Mucosa of descending colon (tissue), 3 donors: ENCODE measurements around the gene HESX1. TPM values are rescaled to one million over a fixed set of nuclear protein-coding genes. Genes with fewer than 3 reads are reported as not detected.

Experiments
- ATAC-seq: fragments of 200-7000 bp; cut with Tn5 transposase; one replicate; pipeline ENCODE4 v1.9.1; 2020; ENCODE audit warnings: mild to moderate bottlenecking, moderate library complexity
- DNase-seq, 3 donors: peaks; one replicate each; pipeline ENCODE4 v3.0.0-alpha.2; 2020
- H3K36me3 ChIP-seq: fragments of 200-600 bp; one replicate; pipeline ENCODE4 v1.8.0; 2021; ENCODE audit warnings: low read depth, mild to moderate bottlenecking
- H3K4me1 ChIP-seq: fragments of 200-600 bp; one replicate; pipeline ENCODE4 v1.8.0; 2021; ENCODE audit warnings: low read depth, mild to moderate bottlenecking
- H3K4me3 ChIP-seq: fragments of 200-600 bp; one replicate; pipeline ENCODE4 v1.8.0; 2021; ENCODE audit warnings: mild to moderate bottlenecking
- H3K9me3 ChIP-seq: fragments of 200-600 bp; one replicate; pipeline ENCODE4 v1.8.0; 2021; ENCODE audit warnings: mild to moderate bottlenecking
- CTCF ChIP-seq: fragments of 200-600 bp; IDR thresholded peaks from one replicate; pipeline ENCODE4 v1.8.0; 2022; ENCODE audit warnings: antibody characterized with exemption, mild to moderate bottlenecking
- intact Hi-C, 2 donors: fragments of 100-400 bp; cut with DNase I in 1 of 2; cut with micrococcal nuclease in 1 of 2; formaldehyde crosslinking; loops; one replicate each; pipeline versions ENCODE4 v1.11.0 to v1.11.1; 2022; cut with DNase I, micrococcal nuclease
- long read RNA-seq, 2 donors: library from polyadenylated mRNA; unstranded; transcript quantifications; one replicate each; pipeline ENCODE4 v2.0.0, GENCODE V29; 2019 to 2021
- total RNA-seq, 3 donors: library from RNA; stranded (reverse); fragmentation: NEBNext Ultra II Directional in 2 of 3; extraction: Animal tissue kit (Norgen Biotek cat#: 25700) in 2 of 3; gene quantifications; one replicate each; pipeline versions ENCODE4 v1.2.1 to v1.2.4, GENCODE V29; 2021 to 2023
- donor health status: DM: no; HTN: no; CAD: no; lungs with moderate emphysema.
- donor health status: DM: no; HTN: no; CAD: no.
- donor health status: DM: no; HTN: yes; CAD: no.

Gene HESX1
- total RNA-seq, result under 1 TPM in 1 of 3 donors, not detected in 2; 0.58 TPM
- long read RNA-seq, donor 1, partial matches to known transcripts, result 0 of 1 reads
- long read RNA-seq, donor 1, other reads (novel, unspliced or antisense), result 1 of 1 reads
- long read RNA-seq, donor 2, result 0 reads

DNA sequence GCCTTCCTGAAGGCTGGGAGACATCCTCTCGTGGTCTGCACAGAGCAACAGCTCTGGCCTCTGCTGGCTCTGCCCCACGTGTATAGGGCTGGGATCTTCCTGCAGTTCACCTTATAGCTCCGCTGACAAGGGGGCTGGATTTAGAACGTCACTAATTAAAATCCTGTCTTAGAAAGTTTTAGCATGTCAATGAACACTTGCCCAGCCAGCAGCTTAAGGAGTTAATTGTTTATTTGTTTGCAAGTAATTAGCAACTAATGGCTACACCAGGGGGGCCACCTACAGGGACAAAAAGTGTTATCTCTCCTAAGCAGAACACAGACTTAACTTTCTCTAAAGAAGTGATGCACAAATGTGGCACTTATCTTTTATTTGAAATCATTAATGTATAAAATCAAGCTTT is at the start of gene HESX1:
Gene HESX1, minus strand, starts transcription at position 84 of the 403 bp plus-strand sequence. Its CDS starts 60 bp downstream, at position 24.
- no peak for TF ChIP-seq CTCF
- no peak for ATAC-seq

GRCh38 chr3:57244946-57245345 is 45.2 kb upstream of the HESX1 start:
- no peaks in the 10 kb centered on the region for H3K36me3 ChIP-seq
- ATAC-seq, result no peak
- no peak for TF ChIP-seq CTCF
- H3K4me1 ChIP-seq, result no peaks in the 10 kb centered on the region
- intact Hi-C loops, result no loop called here
- no peaks in the 10 kb centered on the region for H3K9me3 ChIP-seq
- H3K4me3 ChIP-seq, result no peak overlapping the region
- DNase-seq, result no peak

More for the DNA sequence above, at the start of gene HESX1:
- Histone ChIP-seq H3K9me3 (no peaks in the 10 kb centered on the region), H3K4me1 (no peaks in the 10 kb centered on the region), H3K36me3 (no peaks in the 10 kb centered on the region), H3K4me3 (no peak within 1 kb of the TSS)
- no peak for DNase-seq
- intact Hi-C loops, result no loop called here

DNA sequence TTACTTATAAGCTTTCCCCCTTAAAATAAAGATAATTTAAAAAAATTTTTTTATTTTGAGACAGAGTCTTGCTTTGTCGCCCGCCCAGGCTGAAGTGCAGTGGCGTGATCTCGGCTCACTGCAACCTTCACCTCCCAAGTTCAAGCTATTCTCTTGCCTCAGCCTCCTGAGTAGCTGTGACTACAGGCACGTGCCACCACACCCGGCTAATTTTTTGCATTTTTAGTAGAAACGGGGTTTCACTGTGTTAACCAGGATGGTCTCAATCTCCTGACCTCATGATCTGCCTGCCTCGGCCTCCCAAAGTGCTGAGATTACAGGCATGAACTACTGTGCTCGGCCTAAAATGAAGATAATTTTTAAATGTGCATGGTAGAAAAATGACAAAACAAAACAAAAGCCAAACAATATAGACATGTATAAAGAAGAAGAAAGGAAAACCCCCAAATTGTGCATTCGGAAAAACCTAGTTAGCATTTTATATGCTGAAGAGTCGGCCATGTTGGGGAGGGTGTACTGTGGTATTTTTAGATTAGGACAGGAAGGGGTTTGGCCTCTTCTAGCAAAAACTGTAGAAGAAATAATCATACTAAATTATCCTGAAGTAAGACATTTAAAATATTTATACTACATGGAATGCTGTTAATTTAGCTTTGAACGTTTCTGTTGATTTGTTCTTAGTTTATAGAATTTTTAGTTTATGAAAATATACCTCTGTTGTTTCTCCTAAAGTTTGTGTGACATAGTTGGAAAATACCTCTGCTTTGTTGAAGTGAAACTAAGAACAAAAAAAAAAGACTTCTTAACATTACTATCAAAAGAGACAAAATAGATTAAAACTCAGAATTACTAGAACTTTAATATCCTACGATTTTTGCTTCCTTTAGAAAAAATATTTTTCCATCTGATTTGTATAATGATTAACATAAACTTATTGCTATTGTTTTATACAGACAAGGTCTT is 35.1 kb upstream of the HESX1 start:
- no peak for TF ChIP-seq CTCF
- no peak overlapping the region for H3K4me3 ChIP-seq
- peaks cover 1% of the 10 kb centered on the region for H3K4me1 ChIP-seq
- intact Hi-C loops, result no loop called here
- DNase-seq (no peak), ATAC-seq (no peak)
- no peaks in the 10 kb centered on the region for H3K36me3 ChIP-seq
- no peaks in the 10 kb centered on the region for H3K9me3 ChIP-seq

GRCh38 chr3:57233799-57234198 is 34.0 kb upstream of the HESX1 start:
- intact Hi-C loops, result no loop called here
- ATAC-seq (no peak), DNase-seq (no peak)
- Histone ChIP-seq H3K4me1 (peaks cover 12% of the 10 kb centered on the region), H3K9me3 (no peaks in the 10 kb centered on the region), H3K36me3 (no peaks in the 10 kb centered on the region), H3K4me3 (no peak overlapping the region)
- TF ChIP-seq CTCF, result no peak

- no peak for TF ChIP-seq CTCF
- H3K4me1 ChIP-seq, result peaks cover 14% of the 10 kb centered on the region
- ATAC-seq, result no peak
- no peaks in the 10 kb centered on the region for H3K36me3 ChIP-seq
- intact Hi-C loops, result no loop called here
- no peak overlapping the region for H3K4me3 ChIP-seq
- DNase-seq, result no peak
- no peaks in the 10 kb centered on the region for H3K9me3 ChIP-seq
Observed at GRCh38 chr3:57230006-57230405, 30.2 kb upstream of the HESX1 start.
